ENCODE results near the gene WDHD1.
A peak's percentile ranks its signal among the peaks of the same experiment; 100 is the strongest.

DNA sequence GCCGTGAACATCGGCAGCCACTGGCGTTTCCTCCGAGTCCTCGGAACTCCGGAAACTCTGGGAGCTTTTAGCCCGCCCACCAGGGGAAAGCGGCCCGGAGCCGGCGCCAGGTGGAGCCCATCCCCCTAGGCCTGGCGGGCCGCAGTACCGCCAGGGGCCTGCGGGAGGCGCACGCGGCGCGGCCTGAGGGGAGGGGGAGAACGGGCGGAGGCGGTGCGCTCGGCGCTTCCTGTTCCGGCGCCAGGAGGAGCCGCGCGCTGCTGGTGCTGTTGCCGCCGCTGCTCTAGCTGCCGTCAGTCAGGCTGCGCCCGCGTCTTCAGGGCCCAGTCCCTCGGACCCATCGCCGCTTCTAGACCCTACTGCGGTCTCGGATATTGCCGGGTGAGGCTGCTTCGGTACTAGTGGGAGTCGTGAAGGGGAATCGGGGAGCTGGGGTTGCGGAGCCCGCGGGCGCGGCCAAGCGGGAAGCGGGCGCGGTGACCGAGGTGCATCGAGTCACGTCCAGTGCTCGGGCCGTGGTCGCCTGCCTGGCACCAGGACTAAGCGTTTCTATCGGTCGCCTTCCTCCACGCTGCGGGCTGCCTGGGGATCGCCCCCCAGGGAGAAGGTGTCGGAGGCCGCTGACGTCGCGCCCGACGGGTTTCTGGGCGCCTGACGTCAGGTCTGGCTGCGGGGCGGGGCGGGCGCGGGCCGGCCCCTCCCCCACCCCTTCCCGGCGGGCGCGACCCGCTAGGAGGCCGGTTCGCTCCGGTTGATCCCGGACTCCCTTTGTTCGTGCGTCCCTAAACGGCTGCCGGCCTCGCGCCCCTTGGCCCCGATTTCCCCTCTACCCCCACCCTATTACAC, 24.7 kb upstream of the WDHD1 start, which contains the start of gene MAPK1IP1L:
- TF ChIP-seq, protein P1, sequence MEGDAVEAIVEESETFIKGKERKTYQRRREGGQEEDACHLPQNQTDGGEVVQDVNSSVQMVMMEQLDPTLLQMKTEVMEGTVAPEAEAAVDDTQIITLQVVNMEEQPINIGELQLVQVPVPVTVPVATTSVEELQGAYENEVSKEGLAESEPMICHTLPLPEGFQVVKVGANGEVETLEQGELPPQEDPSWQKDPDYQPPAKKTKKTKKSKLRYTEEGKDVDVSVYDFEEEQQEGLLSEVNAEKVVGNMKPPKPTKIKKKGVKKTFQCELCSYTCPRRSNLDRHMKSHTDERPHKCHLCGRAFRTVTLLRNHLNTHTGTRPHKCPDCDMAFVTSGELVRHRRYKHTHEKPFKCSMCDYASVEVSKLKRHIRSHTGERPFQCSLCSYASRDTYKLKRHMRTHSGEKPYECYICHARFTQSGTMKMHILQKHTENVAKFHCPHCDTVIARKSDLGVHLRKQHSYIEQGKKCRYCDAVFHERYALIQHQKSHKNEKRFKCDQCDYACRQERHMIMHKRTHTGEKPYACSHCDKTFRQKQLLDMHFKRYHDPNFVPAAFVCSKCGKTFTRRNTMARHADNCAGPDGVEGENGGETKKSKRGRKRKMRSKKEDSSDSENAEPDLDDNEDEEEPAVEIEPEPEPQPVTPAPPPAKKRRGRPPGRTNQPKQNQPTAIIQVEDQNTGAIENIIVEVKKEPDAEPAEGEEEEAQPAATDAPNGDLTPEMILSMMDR (IDR thresholded peaks at IDR 0.05): peak in 6 of 7 experiments; percentile 95 to 100 (median 100)
- TF ChIP-seq POLR2AphosphoS5 (IDR thresholded peaks at IDR 0.05): peak; percentile 93 to 99 (median 99)
- peak in 3 of 4 donors; percentile 17 to 99 (median 94) for TF ChIP-seq POLR2A (IDR thresholded peaks at IDR 0.05)
- TF ChIP-seq EP300 (IDR thresholded peaks at IDR 0.05): no peak
